ENCODE results near the gene KDM6A.
A peak's percentile ranks its signal among the peaks of the same experiment; 100 is the strongest.
"Not testable (repeated sequence)": the region's sequence is repeated elsewhere in the genome, so short reads cannot be mapped to it uniquely, and the experiment has no call there.

Gene KDM6A

DNA sequence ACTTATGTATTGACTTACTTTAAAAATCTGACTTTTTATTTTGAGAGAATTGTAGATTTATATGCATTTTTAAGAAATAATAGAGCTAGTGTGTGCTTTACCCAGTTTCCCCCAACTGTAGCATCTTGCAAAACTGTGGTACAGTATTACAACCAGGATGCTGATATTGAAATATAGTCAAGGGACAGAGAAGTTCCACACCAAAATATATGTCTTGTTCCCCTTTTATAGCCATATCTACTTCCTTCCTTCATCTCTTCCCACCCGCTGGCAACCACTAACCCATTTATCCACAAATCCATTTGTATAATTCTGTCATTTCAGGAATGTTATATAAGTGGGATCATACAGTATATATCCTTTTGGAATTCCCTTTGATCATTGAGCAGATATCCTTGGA lies 16.8 kb downstream of the KDM6A start:
- no peak for DNase-seq (ENCODE audit: low read depth in 2 of 2)

DNA sequence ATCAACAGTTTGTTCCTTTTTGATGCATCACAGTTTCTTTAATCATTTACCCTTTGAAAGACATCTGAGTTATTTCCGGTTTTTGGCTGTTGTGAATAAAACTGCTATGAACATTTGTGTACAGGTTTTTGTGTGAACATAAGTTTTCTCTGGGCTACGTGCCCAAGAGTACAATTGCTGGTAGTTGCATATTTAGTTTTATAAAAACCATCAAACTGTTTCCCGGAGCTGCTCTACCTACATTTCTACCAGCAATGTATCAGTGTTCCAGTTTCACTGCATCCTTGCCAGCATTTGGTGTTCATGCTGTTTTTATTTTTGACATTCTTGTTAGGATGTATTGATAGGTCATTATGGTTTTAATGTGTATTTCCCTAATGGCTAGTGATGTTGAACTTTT lies 17.3 kb downstream of the KDM6A start:
- no peak for DNase-seq (ENCODE audit: low read depth in 2 of 2)

DNA sequence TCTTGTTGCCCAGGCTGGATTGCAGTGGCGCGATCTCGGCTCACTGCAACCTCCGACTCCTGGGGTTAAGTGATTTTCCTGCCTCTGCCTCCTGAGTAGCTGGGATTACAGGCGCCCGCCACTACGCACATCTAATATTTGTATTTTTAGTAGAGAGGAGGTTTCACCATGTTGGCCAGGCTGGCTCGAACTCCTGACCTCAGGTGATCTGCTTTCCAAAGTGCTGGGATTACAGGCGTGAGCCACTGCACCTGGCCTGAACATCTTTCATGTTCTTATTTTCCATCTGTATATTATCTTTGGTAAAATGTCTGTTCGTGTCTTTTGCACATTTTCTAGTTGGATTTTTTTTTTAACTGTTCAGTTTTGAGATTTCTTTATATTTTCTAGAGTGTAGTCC lies 17.7 kb downstream of the KDM6A start:
- not testable (repeated sequence) for DNase-seq (ENCODE audit: low read depth in 2 of 2)

DNA sequence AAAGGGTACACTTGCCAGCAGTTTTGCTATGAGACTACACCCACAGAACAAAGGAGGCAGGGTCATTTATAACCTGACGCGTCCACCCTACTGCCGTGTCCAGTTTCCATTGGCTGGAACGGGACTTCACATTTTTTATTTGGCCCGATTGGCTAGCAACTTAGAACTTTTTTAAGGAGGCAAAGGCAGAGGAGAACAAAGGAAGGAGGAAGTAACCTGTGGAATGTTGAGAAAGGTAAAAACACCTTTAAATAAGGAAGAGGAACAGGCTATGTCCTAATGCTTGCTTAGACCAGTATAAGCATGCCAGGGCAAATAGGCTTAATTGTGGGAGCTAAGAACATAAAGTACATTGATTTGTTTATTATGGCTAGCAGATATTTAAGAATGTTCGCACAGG lies 18.7 kb downstream of the KDM6A start:
- no peak for DNase-seq (ENCODE audit: low read depth in 2 of 2)

DNA sequence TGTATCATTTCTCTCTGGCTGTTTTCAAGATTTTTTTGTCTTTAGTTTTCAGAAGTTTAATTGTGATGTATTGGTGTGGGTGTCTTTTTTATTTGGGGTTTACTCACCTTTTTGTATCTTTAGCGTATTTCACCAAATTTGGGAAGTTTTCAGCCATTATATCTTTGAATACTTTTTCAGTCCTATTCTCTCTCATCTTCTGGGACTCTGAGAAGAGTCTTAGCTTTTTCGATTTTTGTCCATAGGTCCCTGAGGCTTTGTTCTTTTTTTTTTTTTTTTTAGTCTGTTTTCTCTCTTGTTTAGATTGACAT lies 23.8 kb downstream of the KDM6A start:
- no peak for DNase-seq (ENCODE audit: low read depth in 2 of 2)

DNA sequence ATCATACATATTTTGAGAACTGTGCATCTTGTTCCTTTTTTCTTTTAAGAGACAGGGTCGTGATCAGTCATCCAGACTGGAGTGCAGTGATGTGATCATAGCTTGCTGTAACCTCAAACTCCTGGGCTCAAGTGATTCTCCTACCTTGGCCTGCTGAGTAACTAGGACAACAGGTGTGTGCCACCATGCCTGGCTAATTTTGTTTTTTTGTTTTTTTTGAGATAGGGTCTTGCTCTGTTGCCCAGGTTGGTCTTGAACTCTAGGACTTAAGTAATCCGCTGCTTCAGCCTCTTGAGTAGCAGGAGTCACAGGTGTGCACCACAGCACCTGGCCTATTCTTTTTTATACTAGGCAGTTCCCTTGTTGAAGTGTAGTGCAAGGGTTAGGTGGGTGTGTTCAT lies 24.6 kb downstream of the KDM6A start:
- DNase-seq (ENCODE audit: low read depth in 2 of 2) = no peak

DNA sequence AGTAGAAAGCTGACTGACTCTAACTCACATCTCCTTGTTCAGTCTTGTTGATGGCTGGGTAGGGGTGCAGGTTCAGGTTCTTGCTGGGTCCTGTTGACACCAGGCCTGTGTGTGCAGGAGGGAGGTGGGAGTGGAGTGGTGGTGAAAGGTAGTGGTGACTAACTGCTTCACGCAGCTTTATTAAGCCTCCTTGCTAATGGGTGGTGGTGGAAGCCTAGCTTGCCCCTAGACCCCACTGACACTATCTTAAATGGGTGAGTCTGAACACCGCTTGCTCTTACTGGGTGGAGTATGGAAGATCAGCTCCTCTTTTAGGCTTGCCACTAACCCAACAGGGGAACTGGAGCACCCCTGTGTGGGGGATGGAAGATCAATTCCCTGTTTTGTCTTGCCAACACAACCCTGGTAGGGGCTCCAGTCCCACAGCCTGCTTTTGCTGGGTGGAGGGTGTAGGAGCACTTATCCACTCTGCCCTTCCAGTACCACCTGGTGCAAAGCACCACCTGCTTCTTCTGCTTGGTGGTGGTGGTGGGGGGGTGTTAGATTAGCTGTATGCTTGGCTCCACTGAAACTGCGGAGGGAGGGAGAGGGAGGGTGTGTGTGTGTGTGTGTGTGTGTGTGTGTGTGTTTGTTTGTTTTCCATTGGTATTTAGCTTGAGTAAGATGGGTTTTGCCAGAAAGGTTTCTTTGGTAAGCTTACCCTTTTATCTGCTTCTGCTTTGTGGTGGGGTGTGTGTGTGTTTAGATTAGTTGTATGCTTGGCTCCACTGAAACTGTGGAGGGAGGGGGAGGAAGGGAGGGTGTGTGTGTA lies 25.6 kb downstream of the KDM6A start:
- no peak for DNase-seq (ENCODE audit: low read depth in 2 of 2)

DNA sequence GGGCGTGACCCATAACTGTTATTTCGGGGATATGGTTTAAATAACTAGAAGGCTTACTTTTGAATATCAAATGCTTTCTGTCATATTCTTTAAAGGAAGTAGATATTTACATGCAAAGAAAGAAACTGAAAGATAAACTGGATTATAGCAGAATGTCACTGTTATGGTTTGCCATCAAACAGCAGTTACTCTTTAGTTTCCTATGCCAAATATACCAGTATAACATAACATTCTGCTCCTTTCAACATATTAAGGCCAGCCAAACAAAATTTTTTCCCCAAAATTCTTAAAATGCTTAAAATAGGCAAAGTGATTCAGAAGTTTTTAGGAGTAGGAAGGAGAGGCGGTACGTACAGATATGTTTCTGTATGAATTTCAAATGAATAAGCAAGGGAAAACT lies 27.0 kb downstream of the KDM6A start:
- no peak for DNase-seq (ENCODE audit: low read depth in 2 of 2)

DNA sequence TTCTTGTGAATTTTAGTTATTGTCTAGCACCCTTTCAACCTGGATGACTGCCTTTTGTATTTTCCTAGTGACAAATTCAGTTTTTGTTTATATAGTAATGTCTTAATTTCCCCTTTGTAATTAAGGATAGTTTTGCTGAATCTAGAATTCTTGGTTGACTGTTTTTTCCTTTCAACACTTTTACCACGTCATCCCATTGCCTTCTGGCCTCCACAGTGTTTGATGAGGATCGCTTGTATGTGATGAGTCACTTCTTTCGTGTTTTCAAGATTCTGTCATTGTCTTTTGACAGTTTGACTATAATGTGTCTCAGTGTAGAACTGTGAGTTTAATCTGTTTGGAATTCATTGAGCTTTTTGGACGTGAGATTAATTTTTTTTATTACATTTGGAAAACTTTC lies 30.1 kb downstream of the KDM6A start:
- peak in 1 of 2 donors; percentile 16 for DNase-seq (ENCODE audit: low read depth in 2 of 2)

DNA sequence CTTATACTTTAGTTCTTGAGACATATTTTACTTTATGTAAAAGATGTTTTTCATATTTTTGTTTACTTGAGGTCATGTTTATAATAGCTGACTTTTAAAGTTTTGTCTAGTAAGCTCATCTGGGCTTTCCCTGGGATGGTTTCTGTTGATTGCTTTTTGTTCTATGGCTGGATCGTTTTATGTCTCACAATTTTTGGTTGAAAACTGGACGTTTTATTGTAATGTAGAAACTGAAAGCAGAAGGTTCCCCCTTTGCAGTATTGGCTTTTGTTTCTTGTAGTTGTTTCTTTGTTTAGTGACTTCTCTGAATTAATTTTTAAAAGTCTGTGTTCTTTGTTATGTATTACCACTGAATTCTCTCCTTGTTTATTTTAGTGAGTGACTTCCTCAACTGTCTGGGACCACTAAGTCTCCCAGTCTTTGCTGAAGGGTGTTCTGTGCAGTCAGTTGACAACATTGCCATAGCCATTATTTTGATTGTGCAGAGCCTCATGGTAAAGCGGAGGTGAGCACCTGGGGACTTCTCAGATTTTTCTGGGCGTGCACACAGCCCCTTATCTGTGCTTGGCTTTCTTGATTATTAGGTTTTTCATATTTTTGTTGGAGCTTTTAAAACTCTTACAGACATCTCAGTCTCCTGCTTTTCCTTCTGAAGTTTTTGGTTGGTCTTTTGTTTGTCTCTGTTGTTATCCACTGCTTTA lies 31.0 kb downstream of the KDM6A start:
- DNase-seq (ENCODE audit: low read depth in 2 of 2) = no peak

DNA sequence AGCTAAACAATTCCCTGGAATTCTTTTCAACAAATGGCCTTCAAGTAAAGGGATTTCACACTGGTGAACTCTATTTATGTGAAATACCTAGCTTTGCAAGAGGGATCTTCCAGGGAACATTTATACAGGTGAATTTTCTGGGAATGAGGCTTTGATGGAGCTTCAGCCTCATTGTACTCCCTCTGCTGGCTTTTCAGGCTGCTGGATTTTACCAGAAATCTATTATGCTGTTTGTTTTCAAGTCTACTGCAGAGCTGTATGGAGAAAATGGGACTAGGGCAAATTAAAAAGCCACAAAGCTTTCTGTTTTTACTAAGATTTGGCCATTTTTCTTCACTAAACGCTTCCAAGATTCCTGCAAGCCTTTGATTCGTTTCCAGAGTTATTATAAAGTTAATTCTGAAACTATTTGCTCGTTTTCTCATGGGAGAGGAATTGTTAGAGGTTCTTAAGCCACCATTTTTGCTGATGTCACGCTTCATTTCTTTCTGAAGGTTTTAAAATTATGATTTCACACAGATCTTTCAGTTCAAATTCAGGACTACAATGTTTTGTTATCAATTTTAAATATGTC lies 31.6 kb downstream of the KDM6A start:
- no peak for DNase-seq (ENCODE audit: low read depth in 2 of 2)

DNA sequence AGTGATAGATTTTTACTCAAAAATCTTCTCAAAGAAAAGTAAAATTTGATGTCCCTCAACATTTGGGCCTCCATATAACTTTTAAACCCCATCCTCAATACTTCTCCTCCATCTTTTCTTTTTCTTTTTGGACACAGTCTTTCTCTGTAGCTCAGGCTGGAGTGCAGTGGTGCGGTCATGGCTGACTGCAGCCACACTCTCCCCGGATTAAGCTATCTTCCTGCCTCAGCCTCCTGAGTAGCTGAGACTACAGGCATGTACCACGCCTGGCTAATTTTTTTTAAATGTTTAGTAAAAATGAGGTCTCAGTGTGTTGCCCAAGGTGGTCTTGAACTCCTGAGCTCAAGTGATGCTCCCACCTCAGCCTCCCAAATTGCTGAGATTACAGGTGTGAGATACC lies 33.1 kb downstream of the KDM6A start:
- no peak for DNase-seq (ENCODE audit: low read depth in 2 of 2)

DNA sequence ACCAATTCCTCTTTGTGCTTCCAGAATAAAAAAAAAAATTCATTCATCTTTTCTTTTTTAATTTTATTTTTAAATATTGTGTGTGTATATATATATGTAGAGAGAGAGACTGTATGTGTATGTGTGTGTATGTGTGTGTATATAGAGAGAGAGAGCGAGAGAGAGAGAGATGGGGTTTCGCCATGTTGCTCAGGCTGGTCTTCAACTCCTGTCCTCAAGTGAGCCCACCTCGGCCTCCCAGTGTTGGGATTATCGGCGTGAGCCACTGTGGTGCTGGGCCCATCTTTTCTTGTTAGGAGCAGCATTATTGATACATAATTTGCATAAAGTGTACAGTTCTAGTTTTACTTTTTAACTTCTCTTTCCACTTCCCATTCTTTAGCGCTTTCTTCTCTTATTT lies 33.6 kb downstream of the KDM6A start:
- DNase-seq (ENCODE audit: low read depth in 2 of 2) = no peak

DNA sequence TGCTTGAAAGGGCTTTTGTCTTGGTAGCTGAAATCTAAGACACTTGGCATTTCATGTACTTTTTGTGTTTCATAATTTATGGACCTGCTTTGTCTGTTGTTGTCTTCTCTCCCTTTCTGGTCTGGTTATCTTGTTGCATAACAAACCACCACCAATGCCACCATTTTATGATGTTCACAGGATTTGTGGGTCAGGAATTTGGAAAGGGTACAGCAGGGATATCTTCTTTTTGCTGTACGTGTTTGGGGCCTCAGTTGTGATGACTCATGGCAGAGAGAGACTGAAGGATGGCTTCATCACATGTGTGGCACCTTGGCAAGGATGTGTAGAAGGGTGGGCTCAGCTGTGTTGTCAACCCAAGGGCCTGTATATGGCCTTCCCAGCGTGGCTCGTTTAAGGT lies 35.2 kb downstream of the KDM6A start:
- DNase-seq (ENCODE audit: low read depth in 2 of 2) = no peak

DNA sequence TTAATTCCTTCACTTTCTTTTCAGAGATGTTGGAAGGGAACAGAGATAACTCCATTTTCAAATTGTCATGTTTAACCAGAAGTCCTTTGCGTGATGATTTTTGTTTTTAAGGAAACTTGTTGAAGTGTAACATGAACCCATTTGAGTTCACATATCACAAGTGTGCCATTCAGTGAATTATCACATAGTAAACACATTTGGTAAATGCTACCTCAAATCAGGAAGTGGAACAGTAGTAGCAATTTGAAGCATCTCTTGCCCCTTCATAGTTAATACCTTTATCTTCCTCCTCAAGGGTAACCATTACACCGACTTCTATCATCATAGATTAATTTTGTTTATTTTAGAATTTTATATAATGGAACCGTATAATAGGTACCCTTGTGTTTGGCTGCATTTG lies 35.8 kb downstream of the KDM6A start:
- no peak for DNase-seq (ENCODE audit: low read depth in 2 of 2)

DNA sequence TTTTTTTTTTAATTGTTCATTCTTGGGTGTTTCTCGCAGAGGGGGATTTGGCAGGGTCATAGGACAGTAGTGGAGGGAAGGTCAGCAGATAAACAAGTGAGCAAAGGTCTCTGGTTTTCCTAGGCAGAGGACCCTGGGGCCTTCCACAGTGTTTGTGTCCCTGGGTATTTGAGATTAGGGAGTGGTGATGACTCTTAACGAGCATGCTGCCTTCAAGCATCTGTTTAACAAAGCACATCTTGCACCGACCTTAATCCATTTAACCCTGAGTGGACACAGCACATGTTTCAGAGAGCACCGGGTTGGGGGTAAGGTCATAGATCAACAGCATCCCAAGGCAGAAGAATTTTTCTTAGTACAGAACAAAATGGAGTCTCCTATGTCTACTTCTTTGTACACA lies 37.5 kb downstream of the KDM6A start:
- not testable (repeated sequence) for DNase-seq (ENCODE audit: low read depth in 2 of 2)

DNA sequence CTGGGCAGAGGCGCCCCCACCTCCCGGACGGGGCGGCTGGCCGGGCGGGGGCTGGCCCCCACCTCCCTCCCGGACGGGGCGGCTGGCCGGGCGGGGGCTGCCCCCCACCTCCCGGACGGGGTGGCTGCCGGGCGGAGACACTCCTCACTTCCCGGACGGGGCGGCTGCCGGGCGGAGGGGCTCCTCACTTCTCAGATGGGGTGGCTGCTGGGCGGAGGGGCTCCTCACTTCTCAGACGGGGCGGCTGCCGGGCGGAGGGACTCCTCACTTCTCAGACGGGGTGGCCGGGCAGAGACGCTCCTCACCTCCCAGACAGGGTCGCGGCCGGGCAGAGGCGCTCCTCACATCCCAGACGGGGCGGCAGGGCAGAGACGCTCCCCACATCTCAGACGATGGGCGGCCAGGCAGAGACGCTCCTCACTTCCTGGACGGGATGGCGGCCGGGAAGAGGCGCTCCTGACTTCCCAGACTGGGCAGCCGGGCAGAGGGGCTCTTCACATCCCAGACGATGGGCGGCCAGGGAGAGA lies 38.1 kb downstream of the KDM6A start:
- not testable (repeated sequence) for DNase-seq (ENCODE audit: low read depth in 2 of 2)

DNA sequence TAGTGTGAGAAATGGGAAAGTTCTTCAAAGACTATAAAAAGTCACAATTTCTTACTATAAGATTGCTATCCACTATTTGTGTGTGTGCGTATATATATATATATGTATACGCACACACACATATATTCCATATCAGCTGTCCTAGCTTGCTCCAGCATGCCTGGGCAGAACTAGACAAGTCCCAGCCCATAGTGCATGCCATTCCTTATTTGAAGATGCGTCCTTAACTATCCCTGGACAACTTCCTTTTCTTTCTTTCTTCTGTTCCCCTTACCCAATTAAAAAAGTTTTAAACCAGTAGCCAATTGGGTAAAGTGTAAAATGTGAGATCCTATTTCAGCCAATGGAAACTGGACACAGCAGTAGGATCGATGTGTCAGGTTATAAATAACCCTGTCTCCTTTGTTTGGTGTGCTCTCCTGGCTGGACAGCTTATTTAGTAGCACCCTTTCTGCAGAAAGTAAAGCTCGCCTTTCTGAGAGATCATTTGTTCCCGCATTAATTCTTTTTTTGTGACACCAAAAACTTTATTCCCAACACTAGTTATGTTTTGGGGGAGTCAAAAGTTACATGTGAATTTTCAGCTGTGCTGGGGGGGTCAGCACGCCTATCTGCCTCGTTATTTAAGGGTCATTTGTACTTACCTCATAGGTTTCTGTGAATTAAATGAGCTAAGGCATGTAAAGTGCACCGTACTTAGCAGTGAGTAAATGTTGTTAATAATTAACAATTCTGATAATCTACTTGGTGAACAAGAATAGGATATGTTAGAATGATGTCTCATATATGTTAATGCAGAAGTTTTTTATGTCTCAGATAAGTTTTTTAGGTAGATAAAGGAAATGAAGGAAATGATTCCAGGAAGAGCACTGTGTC lies 40.9 kb downstream of the KDM6A start:
- DNase-seq (ENCODE audit: low read depth in 2 of 2) = no peak

DNA sequence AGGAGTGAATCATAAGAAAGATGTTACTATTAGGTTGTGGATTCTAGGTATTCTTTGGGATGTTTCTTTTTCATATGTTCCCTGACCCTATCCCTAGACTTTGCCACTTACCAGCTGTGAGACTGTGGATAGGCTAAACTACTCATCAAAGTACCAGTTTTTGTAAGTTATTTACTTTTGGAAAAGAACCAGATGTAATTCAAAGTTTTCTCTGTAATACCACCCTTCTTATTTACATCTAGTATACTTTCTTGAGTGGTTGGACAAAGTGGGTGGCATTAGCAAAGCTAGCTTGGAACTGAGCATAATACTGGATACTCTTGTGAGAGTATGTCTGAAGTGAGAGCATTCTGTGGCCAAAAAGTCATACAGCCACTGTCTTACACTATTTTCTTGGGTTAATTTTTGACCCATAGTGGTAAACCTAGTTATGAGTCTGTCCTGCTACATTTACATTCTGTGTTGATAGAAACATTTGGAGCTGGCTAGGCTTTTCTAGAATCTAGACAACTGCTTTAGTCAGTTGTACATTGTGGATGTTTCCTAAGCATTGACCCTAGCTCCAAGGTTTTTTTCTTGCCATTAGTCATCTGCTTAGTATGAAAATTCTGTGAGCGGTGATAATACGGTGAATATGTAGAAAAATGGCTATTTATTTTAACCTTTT lies 41.7 kb downstream of the KDM6A start:
- no peak for DNase-seq (ENCODE audit: low read depth in 2 of 2)

DNA sequence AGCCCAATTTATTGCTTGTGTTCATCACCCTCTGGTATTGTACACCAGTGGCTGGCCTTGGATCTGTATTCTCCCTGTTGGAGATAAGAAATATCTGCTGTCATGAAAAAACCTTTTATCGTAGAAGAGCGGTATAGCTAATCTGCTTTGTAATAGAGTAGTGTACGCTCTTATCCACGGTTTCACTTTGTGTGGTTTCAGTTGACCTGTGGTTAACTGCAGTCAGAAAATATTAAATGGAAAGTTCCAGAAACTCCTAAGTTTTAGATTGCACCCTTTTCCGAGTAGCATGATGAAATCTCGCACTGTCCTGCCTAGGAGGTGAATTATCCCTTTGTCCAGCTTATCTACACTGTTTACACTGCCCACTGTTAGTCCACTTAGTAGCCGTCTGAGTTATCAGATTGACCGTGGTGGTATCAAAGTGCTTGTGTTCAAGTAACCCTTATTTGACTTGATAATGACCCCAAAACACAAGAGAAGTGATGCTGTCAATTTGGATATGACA lies 42.4 kb downstream of the KDM6A start:
- DNase-seq (ENCODE audit: low read depth in 2 of 2) = no peak

DNA sequence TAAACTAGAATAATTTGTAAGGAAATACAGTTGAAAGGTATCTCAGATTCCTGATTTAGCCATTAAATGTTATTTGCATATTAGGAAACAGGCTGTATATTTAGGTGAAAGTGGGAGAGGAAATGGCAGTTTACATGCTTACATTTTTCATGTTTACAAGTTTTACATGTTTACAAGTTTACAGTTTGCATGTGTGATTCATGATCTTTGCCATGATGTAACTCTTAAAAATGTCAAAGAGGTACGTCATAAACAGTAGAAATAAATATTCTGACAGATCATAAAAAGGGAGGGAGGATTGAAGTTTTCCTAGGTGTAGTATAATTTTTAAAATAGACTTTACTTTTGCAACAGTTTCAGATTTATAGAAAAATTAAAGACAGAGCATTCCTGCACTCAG lies 45.7 kb downstream of the KDM6A start:
- no peak for DNase-seq (ENCODE audit: low read depth in 2 of 2)

All from stimulated activated CD4-positive, alpha-beta T cell treated with anti-CD3 and anti-CD28 coated beads, Interleukin-15, amount 100 ng/mL, for 48 hours (primary cell).